ENCODE results near the gene LCE3C.

DNA sequence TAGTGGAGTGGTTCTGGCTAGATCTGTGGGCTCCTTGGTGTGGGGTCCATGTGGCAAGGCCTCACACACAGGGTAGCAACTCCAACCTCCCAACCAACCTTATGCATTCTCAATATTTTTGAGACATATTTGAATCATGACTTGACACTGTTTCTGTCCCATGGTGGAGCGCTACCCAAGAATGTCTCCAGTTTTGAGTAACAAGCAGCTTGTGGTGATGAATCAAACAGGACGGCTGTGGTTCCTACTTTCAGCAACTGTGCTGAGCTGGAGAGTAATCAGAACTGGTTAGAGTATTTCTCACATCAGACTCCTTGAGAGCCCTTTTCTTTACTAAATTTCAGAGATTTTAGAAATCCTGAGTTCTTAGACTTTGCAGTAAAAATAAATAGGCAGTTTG is 22.9 kb upstream of the LCE3C start:
- TF ChIP-seq EZH2 (IDR thresholded peaks at IDR 0.05) (no peak), FOXP2 (optimal IDR thresholded peaks at IDR 0.05; ENCODE audit: control extremely low read depth, extremely low read length, insufficient read depth) (no peak)

All from SK-N-MC (cell line).